GM10847 (cell line): Measurements from ENCODE around the gene TPH2.

ENCODE experiments used
- POLR2A ChIP-seq: IDR thresholded peaks from 2 replicates; pipeline ENCODE4 v1.6.1; 2011; ENCODE audit not compliant: insufficient read length; ENCODE audit errors: extremely low read depth

Gene TPH2

DNA sequence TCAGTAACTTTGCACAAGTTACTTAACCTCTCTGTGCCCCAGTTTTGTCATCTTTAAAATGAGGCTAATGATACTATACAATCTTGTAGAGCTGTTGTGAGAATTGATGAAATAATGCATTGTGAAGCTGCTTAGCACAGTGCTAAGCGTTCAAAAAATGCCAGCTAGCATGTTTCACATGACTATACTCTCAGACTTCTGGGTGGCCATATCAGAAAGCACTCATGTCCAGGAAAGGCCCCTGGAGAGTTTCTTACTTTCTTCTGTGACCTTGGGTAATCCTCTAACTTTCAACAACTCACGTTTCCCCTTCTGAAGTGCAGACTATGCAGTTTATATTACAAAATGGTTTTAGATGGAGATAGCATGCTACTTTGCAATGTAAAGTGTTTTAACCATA is 68.1 kb downstream of the TPH2 start:
- no peak for TF ChIP-seq POLR2A

DNA sequence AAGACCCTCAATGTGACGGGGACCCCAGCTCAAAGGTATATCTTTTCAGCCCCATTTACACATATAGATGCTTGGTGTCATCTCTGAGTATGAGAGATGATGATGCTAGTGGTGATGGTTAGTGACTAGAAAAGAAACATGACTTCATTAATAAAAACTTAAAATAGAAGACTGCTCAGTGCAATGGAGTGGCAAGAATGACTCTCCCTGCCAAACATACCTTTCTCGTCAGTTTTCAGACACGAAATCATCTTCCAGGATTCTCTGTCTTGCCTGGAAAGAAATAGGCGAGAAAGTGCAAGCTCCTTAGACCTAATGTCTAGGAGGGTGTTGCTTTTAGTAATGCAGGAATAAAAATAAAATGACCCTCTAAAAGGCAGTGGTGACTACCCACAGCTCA is 71.7 kb downstream of the TPH2 start:
- no peak for TF ChIP-seq POLR2A

DNA sequence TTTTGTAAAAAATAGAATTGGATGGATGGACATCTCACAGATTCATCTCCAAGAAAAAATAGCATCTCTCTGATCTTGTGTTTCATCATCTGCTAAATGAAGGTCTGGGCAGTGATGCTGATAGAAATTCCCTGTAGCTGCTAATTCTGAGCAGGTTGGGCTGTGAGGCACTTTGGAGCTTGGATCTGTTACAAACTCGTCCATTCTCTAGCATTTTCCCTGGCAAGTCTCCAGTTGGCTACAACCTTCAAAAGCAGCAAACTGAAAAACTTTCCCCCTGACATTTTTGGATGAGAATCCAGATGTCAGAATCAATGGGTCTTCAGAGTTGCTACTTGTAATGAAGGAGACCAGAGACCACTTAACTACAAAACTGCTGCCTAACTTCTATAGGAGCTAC is 72.7 kb downstream of the TPH2 start:
- TF ChIP-seq POLR2A: no peak

DNA sequence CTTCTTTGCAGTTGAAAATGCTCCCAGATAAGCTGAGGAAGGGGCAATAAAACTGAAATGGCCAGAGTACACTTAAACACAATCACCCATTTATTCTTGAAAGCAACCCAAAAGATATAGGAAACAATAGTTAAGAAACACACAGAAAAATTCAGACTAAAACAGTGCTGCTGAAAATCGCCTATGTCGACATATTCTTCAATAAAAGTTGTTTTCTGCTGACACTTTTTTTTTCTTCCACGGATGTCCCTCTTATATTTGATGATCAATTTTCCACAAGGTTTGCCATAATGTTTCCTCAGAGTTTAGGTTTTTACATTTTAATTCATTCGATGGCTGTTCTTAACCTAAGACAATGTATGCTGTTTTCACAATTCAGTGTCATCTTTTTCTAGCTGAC is 74.2 kb downstream of the TPH2 start:
- TF ChIP-seq POLR2A: no peak

DNA sequence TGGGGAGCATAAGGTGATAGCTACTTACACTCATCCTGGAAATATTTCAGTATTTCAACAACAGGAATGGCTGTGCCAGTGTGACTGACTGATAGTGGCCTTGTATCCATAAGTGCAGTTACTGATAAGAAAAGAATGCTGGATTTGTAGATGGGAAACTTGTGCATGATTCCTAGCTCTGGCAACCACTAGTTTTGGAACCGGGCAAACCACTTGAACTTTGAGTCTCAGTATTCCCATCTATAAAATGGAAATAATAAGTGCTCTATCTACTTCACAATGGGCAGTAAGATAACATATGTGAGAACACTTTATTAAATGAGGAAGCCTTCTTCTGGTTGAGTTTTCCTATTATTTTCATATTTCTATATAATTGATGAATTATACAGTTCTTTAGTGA is 77.2 kb downstream of the TPH2 start:
- TF ChIP-seq POLR2A: no peak

DNA sequence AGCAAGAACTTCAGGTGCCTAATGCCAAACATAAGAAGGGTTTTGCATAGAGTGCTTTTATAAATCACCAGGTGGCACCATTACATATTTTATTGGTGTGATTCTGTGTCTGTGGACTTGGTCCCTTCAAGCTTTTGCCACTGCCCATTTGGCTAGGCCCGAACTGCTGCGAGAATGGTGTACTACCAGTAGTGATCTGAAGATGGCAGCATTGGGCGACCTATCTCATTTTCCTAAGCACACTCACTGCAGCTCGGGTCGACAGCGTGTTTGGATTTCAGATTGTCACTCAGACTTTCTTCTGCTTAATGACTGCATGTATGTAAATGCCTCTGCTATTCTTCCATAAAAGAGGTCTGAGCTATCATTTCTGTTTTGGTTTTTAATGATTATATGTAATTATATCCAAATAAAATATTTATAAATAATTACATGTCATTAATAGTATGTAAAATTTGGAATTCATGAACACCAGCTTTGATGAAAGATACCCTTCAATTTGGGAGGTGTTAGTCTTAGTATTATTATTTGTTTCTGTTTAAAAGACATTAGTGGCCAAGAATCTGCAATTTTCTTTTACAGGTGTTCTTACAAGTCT is 78.5 kb downstream of the TPH2 start:
- no peak for TF ChIP-seq POLR2A

DNA sequence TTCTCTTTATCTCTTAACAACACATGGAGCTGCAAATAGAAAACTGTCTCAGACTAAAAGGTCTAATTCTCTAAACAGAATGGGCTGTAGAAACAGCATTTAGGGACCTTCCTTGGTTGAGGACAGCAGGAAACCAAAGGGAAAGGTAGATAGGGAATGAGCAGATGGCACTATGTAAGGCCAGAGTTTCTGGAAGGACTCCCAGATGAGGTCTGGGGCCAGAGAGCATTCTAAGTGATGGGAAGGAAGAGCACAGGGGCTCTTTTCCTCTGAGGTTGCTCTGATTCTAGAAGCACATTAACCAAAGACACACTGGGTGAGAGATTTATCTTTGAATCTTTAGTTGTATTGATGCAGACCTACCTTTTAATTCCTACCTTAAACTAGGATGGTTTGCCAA is 79.4 kb downstream of the TPH2 start:
- TF ChIP-seq POLR2A: no peak

DNA sequence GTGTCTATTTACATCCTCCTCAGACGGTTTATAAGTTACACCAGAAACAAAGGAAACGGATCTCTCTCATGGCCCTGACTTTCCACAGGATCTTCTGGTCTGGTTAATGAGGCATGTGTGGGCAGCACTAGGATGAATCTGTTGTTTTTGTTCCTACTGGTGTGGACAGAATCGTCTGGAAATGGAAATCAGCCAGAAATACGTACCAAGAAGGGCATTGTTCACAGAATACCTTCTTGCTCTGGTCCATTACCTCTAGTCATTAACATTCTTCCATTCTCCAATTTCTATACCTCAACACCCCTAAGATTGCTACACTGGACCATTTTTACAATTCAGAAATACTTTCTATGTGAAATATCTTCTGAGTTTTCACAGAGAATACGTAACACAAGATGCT is 86.0 kb downstream of the TPH2 start:
- no peak for TF ChIP-seq POLR2A

DNA sequence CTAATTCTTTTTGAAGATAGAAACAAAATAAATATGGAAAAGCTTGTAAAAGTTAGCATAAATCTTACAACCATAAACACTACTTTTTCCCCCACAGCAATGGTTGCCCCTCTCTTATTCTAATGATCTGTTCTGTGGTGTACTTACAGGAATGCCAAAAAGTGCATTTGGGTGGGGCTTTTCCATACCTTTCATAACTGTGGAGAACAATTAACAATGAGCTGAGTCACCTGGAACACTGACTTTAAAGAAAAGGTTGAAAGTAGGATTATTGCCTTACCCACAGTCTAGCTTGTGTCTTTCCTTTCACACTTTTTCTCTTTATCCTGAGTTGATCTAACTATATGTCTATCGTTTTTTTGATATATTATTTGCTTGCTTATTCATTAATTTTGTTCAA is 86.9 kb downstream of the TPH2 start:
- no peak for TF ChIP-seq POLR2A

DNA sequence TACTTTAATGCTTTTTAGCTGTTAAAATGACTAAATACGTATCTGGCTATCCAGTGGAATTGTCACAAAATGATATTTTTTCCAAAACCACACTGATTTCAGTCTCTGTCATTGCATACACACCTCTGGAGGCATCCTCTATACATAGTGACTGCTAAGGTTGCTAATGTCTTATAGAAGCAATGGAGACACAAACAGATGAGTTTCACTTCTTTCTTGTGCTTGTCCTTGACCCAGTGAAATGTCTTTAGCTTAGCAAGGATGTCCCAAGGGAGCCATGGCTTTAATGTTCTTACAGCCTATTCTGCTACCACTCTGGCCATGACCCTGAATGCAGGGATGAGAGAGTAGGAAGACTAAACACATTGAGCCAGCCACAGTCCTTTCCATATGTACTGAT is 90.3 kb downstream of the TPH2 start:
- TF ChIP-seq POLR2A: no peak

DNA sequence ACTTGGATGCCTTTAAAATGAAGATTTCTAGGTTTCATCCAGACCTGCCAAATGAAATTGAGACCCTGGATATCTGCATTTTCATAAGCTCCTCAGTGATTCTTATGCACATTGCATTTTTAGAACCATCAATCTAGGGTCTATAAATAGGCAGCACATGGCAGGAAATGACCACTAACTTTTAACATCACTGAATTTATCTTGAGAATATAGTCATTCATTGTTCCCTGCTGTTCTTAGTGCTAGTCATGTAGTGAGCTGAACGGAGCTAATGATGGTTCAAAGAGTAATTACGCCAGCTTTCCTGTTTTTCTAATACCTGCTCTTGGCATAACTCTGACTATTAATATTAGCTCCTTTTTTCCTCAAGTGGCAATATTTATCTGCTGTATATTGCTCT is 91.6 kb downstream of the TPH2 start:
- TF ChIP-seq POLR2A: no peak

DNA sequence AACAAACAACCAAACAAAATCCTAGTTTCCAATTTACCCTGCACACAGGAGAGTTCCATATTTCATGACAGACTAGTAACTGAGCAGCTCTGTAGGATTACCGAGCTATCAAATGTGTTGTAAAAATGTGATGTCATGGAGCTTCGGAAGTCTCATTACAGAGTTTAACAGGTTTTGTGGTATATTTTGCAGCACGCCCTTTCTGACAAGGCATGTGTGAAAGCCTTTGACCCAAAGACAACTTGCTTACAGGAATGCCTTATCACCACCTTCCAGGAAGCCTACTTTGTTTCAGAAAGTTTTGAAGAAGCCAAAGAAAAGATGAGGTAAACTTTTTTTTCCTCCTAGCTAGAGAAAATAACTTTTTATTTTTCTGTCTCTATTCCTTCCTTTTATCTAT is 92.4 kb downstream of the TPH2 start:
- no peak for TF ChIP-seq POLR2A

DNA sequence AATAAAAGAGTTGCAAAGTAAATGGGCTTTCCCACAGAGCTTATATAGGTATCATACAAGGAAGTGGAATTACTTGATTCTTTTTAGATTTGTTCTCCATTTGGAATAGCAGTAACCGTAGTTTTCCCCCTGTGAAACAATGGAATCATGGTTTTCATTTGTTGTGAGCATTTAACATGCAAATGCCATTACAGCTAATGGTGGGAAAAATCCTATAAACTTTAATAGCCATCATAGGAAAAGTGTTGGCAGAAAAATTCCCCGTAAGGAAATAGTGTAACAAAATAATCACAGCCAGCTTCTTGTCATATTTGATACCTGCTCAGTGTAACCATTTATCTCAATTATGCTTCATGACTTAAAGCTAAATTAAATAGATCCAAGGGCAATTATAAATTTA is 95.3 kb downstream of the TPH2 start:
- no peak for TF ChIP-seq POLR2A

DNA sequence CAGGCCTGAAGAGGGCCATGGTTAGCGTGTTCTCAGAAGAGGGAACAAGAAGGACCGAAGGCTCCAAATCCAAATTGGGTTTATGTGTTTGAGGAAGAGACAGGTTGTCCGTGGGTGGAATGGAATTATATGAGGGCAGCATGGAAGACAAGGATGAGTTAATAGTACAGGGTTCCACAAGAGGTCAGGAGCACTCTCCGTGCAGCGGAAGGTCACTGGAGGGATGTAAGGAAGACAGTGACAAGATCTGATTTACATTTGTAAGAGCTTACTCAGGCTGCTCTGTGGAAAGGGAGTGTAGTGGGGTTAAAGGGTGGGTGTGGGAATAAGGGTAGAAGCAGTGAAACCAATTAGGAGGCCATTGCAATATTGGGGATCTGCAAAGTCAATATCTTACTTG is 97.0 kb downstream of the TPH2 start:
- TF ChIP-seq POLR2A: no peak

DNA sequence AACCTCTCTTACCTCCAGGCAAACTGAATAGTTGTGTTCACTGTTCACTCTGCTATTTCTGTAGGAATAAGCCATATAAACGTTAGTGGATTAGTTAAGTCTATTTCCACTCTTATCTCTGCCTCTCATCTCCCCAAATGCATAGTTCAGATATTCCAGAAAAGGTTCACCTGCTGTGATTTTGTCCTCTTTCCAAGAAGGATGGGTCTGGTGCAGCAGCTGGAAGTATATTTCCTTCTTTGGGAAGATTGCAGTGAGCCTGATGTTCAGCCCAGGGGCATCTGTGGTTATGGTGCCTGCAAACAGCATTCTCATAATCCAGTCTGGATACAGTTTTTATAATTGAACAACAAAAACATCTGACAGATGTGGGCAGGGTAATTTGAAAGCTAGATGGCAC is 97.7 kb downstream of the TPH2 start:
- TF ChIP-seq POLR2A: no peak

DNA sequence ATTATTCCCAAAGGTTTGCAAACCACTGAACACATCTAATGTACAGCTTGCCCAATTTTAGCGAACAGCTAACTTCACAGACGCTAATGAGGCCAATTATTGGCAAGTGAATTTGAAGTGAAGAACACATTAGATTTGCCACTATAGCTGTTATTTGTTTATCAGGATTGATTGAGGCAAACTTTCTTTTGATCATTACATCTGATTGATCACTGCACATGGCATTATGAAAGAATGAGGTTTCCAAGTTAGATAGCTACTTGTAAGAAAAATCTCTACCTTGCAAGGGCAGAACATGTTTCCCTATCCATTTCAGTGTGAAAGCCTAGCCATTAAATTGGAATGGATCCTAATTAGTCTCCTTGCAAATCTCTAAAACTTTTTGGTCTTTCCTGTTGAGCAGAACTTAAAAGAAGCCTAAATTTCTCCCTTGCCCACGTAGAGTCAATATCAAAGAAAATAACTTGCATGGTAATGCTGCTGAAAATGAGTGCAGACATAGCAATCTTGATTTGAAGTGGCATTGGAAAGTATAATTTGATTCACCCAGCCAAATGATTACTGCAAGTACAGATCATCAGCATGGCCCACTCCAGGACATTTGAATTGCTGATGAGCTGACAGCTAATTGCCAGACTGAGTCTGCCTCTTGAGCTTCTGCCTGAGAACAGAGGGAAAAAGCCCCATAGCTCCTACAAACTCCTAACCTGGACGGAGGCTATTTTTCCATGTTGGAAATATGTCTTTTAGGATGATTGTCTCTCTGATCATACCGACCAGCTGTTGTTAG is 98.6 kb downstream of the TPH2 start:
- no peak for TF ChIP-seq POLR2A

DNA sequence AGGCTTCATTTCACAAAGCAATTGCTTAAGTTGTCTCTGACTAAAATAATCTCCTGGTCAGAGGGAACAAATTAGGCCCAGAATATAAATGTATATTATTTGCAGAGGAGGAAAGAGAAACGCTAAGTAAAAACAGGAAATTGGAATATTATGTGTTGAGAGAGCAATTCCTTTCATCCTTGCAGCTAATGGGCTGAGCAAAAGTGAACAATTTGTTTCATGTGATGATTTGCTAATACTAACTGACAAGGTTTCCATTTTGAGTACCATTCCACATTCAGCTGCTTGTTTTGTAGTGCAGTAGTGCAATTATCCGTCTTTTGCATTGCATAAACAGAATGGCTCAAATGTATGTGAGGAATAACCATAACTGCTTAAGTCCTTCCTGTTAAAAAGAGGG is 103.2 kb downstream of the TPH2 start:
- TF ChIP-seq POLR2A: no peak
